ENCODE measurements around the gene PTGDR2. TPM values are rescaled to one million over a fixed set of nuclear protein-coding genes. Genes with fewer than 3 reads are reported as not detected.

Gene PTGDR2
- total RNA-seq, 1 donor from 2014 or later: not detected

GRCh38 chr11:60809691-60810090, 46.1 kb downstream of the PTGDR2 start:
- no peak for TF ChIP-seq CTCF (IDR thresholded peaks at IDR 0.05)
- DNase-seq (ENCODE audit: low spot score in 2 of 2): no peak
- Histone ChIP-seq H3K27me3 (no peaks in the 10 kb centered on the region), H3K4me1 (no peaks in the 10 kb centered on the region), H3K36me3 (no peaks in the 10 kb centered on the region), H3K4me3 (no peak overlapping the region), H3K9me3 (no peaks in the 10 kb centered on the region), H3K27ac (no peak overlapping the region)
- intact Hi-C loops (cut with DNase I): no loop called here

- no peak for DNase-seq (ENCODE audit: low spot score in 2 of 2)
- intact Hi-C loops (cut with DNase I): no loop called here
- Histone ChIP-seq H3K36me3 (no peaks in the 10 kb centered on the region), H3K4me3 (no peak overlapping the region), H3K4me1 (no peaks in the 10 kb centered on the region), H3K9me3 (no peaks in the 10 kb centered on the region), H3K27ac (no peak overlapping the region), H3K27me3 (no peaks in the 10 kb centered on the region)
- no peak for TF ChIP-seq CTCF (IDR thresholded peaks at IDR 0.05)
Observed at GRCh38 chr11:60809249-60809648, 46.5 kb downstream of the PTGDR2 start.

GRCh38 chr11:60803273-60803936, 52.3 kb downstream of the PTGDR2 start:
- H3K27me3 ChIP-seq: no peaks in the 10 kb centered on the region
- no peaks in the 10 kb centered on the region for H3K9me3 ChIP-seq
- DNase-seq (ENCODE audit: low spot score in 2 of 2): no peak
- no peaks in the 10 kb centered on the region for H3K36me3 ChIP-seq
- intact Hi-C loops (cut with DNase I): no loop called here
- no peak overlapping the region for H3K27ac ChIP-seq
- H3K4me1 ChIP-seq: no peaks in the 10 kb centered on the region
- no peak for TF ChIP-seq CTCF (IDR thresholded peaks at IDR 0.05)
- no peak overlapping the region for H3K4me3 ChIP-seq

- no peaks in the 10 kb centered on the region for H3K27me3 ChIP-seq
- no peak overlapping the region for H3K4me3 ChIP-seq
- no peak overlapping the region for H3K27ac ChIP-seq
- DNase-seq (ENCODE audit: low spot score in 2 of 2): no peak
- H3K36me3 ChIP-seq: no peaks in the 10 kb centered on the region
- TF ChIP-seq CTCF (IDR thresholded peaks at IDR 0.05): no peak
- no peaks in the 10 kb centered on the region for H3K4me1 ChIP-seq
- intact Hi-C loops (cut with DNase I): no loop called here
- H3K9me3 ChIP-seq: no peaks in the 10 kb centered on the region
Observed at GRCh38 chr11:60801194-60801593, 54.6 kb downstream of the PTGDR2 start.

Other genes with a start within 250 kb of the PTGDR2 start
- gene MS4A8, start 156.3 kb downstream of the PTGDR2 start, total RNA-seq: not detected
- not detected for gene MS4A18, start 131.2 kb downstream of the PTGDR2 start, total RNA-seq
- not detected for gene MS4A15, start 99.1 kb downstream of the PTGDR2 start, total RNA-seq
- gene MS4A10, start 70.6 kb downstream of the PTGDR2 start, total RNA-seq: not detected
- gene CCDC86, start 13.8 kb downstream of the PTGDR2 start, total RNA-seq: 16.0 TPM
- gene ZP1, start 11.6 kb upstream of the PTGDR2 start, total RNA-seq: not detected
- gene PRPF19, start 50.6 kb upstream of the PTGDR2 start, total RNA-seq: 61.6 TPM
- gene TMEM109, start 58.2 kb upstream of the PTGDR2 start, total RNA-seq: 238 TPM
- 18.9 TPM for gene TMEM132A, start 68.5 kb upstream of the PTGDR2 start, total RNA-seq
- 27.1 TPM for gene SLC15A3, start 96.2 kb upstream of the PTGDR2 start, total RNA-seq
- not detected for gene CD6, start 115.7 kb upstream of the PTGDR2 start, total RNA-seq
- 1.3 TPM for gene CD5, start 246.5 kb upstream of the PTGDR2 start, total RNA-seq

Data from ascending aorta (tissue), 2 donors.